H9 (cell line): Measurements from ENCODE around the gene MAEA. TPM values are rescaled to one million over a fixed set of nuclear protein-coding genes. Genes with fewer than 3 reads are reported as not detected.

Experiments
- DNase-seq: peaks from one replicate; pipeline ENCODE4 v3.0.0-alpha.2; 2017
- H2AFZ ChIP-seq: one replicate; pipeline ENCODE4 v1.6.1; 2013; ENCODE audit warnings: mild to moderate bottlenecking, low read length, control low read depth, moderate library complexity
- H2AK5ac ChIP-seq: 2 replicates; pipeline ENCODE4 v1.6.1; 2013; ENCODE audit warnings: low read length, control low read depth, mixed read lengths; ENCODE audit not compliant: insufficient read length
- H2BK120ac ChIP-seq: one replicate; pipeline ENCODE4 v1.6.1; 2013; ENCODE audit warnings: low read depth, mild to moderate bottlenecking, low read length, control low read depth, inconsistent platforms; ENCODE audit not compliant: poor library complexity, severe bottlenecking
- H2BK12ac ChIP-seq: 2 replicates; pipeline ENCODE4 v1.6.1; 2013; ENCODE audit warnings: low read length, control low read depth, mixed read lengths, low read depth; ENCODE audit not compliant: insufficient read length
- H2BK15ac ChIP-seq: 2 replicates; pipeline ENCODE4 v1.6.1; 2013; ENCODE audit warnings: low read depth, low read length, control low read depth
- H2BK20ac ChIP-seq: one replicate; pipeline ENCODE4 v1.6.1; 2013; ENCODE audit warnings: low read depth, mild to moderate bottlenecking, low read length, control low read depth, inconsistent platforms; ENCODE audit not compliant: poor library complexity, severe bottlenecking
- H2BK5ac ChIP-seq: 2 replicates; pipeline ENCODE4 v1.6.1; 2013; ENCODE audit warnings: low read length, control low read depth, mixed read lengths; ENCODE audit not compliant: insufficient read length
- H3K14ac ChIP-seq: 2 replicates; pipeline ENCODE4 v1.6.1; 2013; ENCODE audit warnings: low read length, control low read depth; ENCODE audit not compliant: insufficient read depth
- H3K18ac ChIP-seq: 2 replicates; pipeline ENCODE4 v1.6.1; 2013; ENCODE audit warnings: low read depth, mild to moderate bottlenecking, mixed read lengths, low read length, control low read depth; ENCODE audit not compliant: insufficient read length
- H3K23ac ChIP-seq: 2 replicates; pipeline ENCODE4 v1.6.1; 2013; ENCODE audit warnings: low read length, control low read depth, mixed read lengths, low read depth; ENCODE audit not compliant: insufficient read length
- H3K23me2 ChIP-seq: 2 replicates; pipeline ENCODE4 v1.6.1; 2013; ENCODE audit warnings: low read depth, mild to moderate bottlenecking, mixed read lengths, low read length, control low read depth; ENCODE audit not compliant: insufficient read length, poor library complexity, severe bottlenecking
- H3K27ac ChIP-seq: 2 replicates; pipeline ENCODE4 v1.5.1; 2013; ENCODE audit warnings: low read length, control low read depth, mixed read lengths, low read depth; ENCODE audit not compliant: insufficient read length
- H3K27me3 ChIP-seq: 2 replicates; pipeline ENCODE4 v1.6.1; 2013; ENCODE audit warnings: low read length, control low read depth, inconsistent platforms; ENCODE audit not compliant: insufficient read depth
- H3K4ac ChIP-seq: 2 replicates; pipeline ENCODE4 v1.6.1; 2013; ENCODE audit warnings: low read depth, mild to moderate bottlenecking, control low read depth, inconsistent platforms, low read length, moderate library complexity
- H3K4me1 ChIP-seq: 2 replicates; pipeline ENCODE4 v1.6.1; 2013; ENCODE audit warnings: low read length, control low read depth, inconsistent platforms; ENCODE audit not compliant: insufficient read depth
- H3K4me2 ChIP-seq: 2 replicates; pipeline ENCODE4 v1.6.1; 2013; ENCODE audit warnings: low read length, control low read depth, mixed read lengths; ENCODE audit not compliant: insufficient read length, insufficient read depth
- H3K56ac ChIP-seq: 2 replicates; pipeline ENCODE4 v1.6.1; 2013; ENCODE audit warnings: low read depth, mild to moderate bottlenecking, mixed read lengths, low read length, control low read depth; ENCODE audit not compliant: insufficient read length
- H3K79me1 ChIP-seq: 2 replicates; pipeline ENCODE4 v1.6.1; 2013; ENCODE audit warnings: low read depth, mild to moderate bottlenecking, moderate library complexity, low read length, control low read depth, inconsistent platforms; ENCODE audit not compliant: insufficient read depth, poor library complexity, severe bottlenecking
- H3K79me2 ChIP-seq: 2 replicates; pipeline ENCODE4 v1.6.1; 2013; ENCODE audit warnings: low read length, control low read depth, inconsistent platforms; ENCODE audit not compliant: insufficient read depth
- H3K9ac ChIP-seq: 2 replicates; pipeline ENCODE4 v1.6.1; 2013; ENCODE audit warnings: low read length, control low read depth, mixed read lengths; ENCODE audit not compliant: insufficient read length; ENCODE audit errors: extremely low read depth
- H3K9me3 ChIP-seq: one replicate; pipeline ENCODE4 v1.6.1; 2013; ENCODE audit warnings: low read depth, low read length, inconsistent platforms; ENCODE audit not compliant: control insufficient read depth
- H3T11ph ChIP-seq: one replicate; pipeline ENCODE4 v1.6.1; 2013; ENCODE audit warnings: mild to moderate bottlenecking, low read length, control low read depth, inconsistent platforms
- H4K20me1 ChIP-seq: one replicate; pipeline ENCODE4 v1.6.1; 2013; ENCODE audit not compliant: control insufficient read depth, insufficient read length, insufficient read depth
- H4K5ac ChIP-seq: 2 replicates; pipeline ENCODE4 v1.6.1; 2013; ENCODE audit warnings: low read depth, mild to moderate bottlenecking, mixed read lengths, low read length, control low read depth; ENCODE audit not compliant: insufficient read length
- H4K8ac ChIP-seq: replicated peaks from 2 replicates; pipeline ENCODE4 v1.6.1; 2013; ENCODE audit warnings: low read length, control low read depth, mixed read lengths, low read depth; ENCODE audit not compliant: insufficient read length
- H4K91ac ChIP-seq: 2 replicates; pipeline ENCODE4 v1.6.1; 2013; ENCODE audit warnings: low read depth, mild to moderate bottlenecking, moderate library complexity, mixed read lengths, low read length, control low read depth; ENCODE audit not compliant: insufficient read length
- H3K27ac Mint-ChIP-seq, 3 experiments: 2 replicates in 2 of 3; 3 replicates in 1 of 3; pipeline ENCODE4 v1.8.0; 2020 to 2021; ENCODE audit warnings: mixed read lengths in 3 of 3, mild to moderate bottlenecking in 1 of 3, moderate library complexity in 1 of 3
- H3K27me3 Mint-ChIP-seq: 2 replicates; pipeline ENCODE4 v1.8.0; 2021; ENCODE audit warnings: low read depth, mild to moderate bottlenecking, moderate library complexity, mixed read lengths
- H3K36me3 Mint-ChIP-seq, 3 experiments: 2 replicates in 2 of 3; 3 replicates in 1 of 3; pipeline ENCODE4 v1.8.0; 2020 to 2021; ENCODE audit warnings: low read depth in 3 of 3, mixed read lengths in 3 of 3; ENCODE audit not compliant: insufficient read depth in 1 of 3
- H3K4me1 Mint-ChIP-seq, 2 experiments: 2 replicates each; pipeline ENCODE4 v1.8.0; 2020; ENCODE audit warnings: mixed read lengths in 2 of 2
- H3K4me3 Mint-ChIP-seq, 2 experiments: 2 replicates in 1 of 2; 3 replicates in 1 of 2; pipeline ENCODE4 v1.8.0; 2020 to 2021; ENCODE audit warnings: mild to moderate bottlenecking in 2 of 2, mixed read lengths in 2 of 2, moderate library complexity in 1 of 2
- H3K9me3 Mint-ChIP-seq, 2 experiments: 2 replicates in 1 of 2; 3 replicates in 1 of 2; pipeline ENCODE4 v1.8.0; 2020; ENCODE audit warnings: mild to moderate bottlenecking in 2 of 2, mixed read lengths in 2 of 2, moderate library complexity in 1 of 2
- CTCF ChIP-seq: fragments of 200-600 bp; sonication (generic); conservative IDR thresholded peaks from 3 replicates; pipeline ENCODE4 v1.8.0; 2021; ENCODE audit warnings: antibody characterized with exemption, mild to moderate bottlenecking
- WGBS: extraction: QIAGEN DNeasy Blood & Tissue Kit; methylation state at CpG from one replicate; pipeline ENCODE4 v1.1.7; 2013; ENCODE audit warnings: missing lambda C conversion rate, low lambda C conversion rate, mixed read lengths; ENCODE audit not compliant: insufficient read length; ENCODE audit errors: extremely low coverage; 5-methylcytosine and 5-hydroxymethylcytosine counted together
- total RNA-seq: library from RNA; stranded (reverse); gene quantifications from 2 replicates; pipeline ENCODE4 v1.2.1, GENCODE V29; 2021

The MAEA gene
- total RNA-seq, 1 experiment from 2014 or later: 85.6 TPM

GRCh38 chr4:1294891-1295290 lies 5.2 kb downstream of the MAEA start:
- H3K79me1 ChIP-seq: peaks cover 21% of the 10 kb centered on the region
- Mint-ChIP-seq H3K4me3 (peak overlapping the region in 1 of 2 experiments; percentile 35; a peak in 1 of 5 replicates), H3K4me1 (peaks cover 39 to 49% of the 10 kb centered on the region in 2 experiments), H3K36me3 (peaks cover 2 to 38% (median 30%) of the 10 kb centered on the region in 3 experiments), H3K27ac (peak overlapping the region in 2 of 3 experiments; percentile 83 to 88; a peak in 3 of 7 replicates), H3K9me3 (no peaks in the 10 kb centered on the region; a peak in 1 of 5 replicates), H3K27me3 (no peaks in the 10 kb centered on the region)
- TF ChIP-seq CTCF: no peak
- no peaks in the 10 kb centered on the region; the same call in 1 of the 2 replicates for H3K4me1 ChIP-seq
- no peak overlapping the region for H2BK12ac ChIP-seq
- no peak overlapping the region for H3T11ph ChIP-seq
- H3K18ac ChIP-seq: no peak overlapping the region
- H2AK5ac ChIP-seq: no peak overlapping the region
- no peak overlapping the region for H3K56ac ChIP-seq
- no peak overlapping the region for H4K8ac ChIP-seq
- no peak overlapping the region for H2BK5ac ChIP-seq
- H2BK20ac ChIP-seq: no peak overlapping the region
- WGBS: no CpG with 5 or more reads among the region's 10 CpGs
- no peak overlapping the region; the same call in 1 of the 2 replicates for H3K14ac ChIP-seq
- no peak overlapping the region for H4K91ac ChIP-seq
- no peak overlapping the region for H3K4me2 ChIP-seq
- H2BK120ac ChIP-seq: no peak overlapping the region
- no peaks in the 10 kb centered on the region for H3K9me3 ChIP-seq
- no peak overlapping the region for H3K27ac ChIP-seq
- no peak overlapping the region for H3K9ac ChIP-seq
- H2BK15ac ChIP-seq: no peak overlapping the region
- H4K20me1 ChIP-seq: no peaks in the 10 kb centered on the region
- DNase-seq: no peak
- H3K23me2 ChIP-seq: peaks cover 6% of the 10 kb centered on the region
- no peak overlapping the region for H2AFZ ChIP-seq
- H3K79me2 ChIP-seq: peaks cover 68% of the 10 kb centered on the region; the same call in 1 of the 2 replicates
- H3K4ac ChIP-seq: no peak overlapping the region
- no peaks in the 10 kb centered on the region for H3K27me3 ChIP-seq
- H3K23ac ChIP-seq: no peak overlapping the region
- H4K5ac ChIP-seq: no peak overlapping the region
